GM21381 (cell line): ENCODE results near the gene DNAJC15.
"Not testable (repeated sequence)": the region's sequence is repeated elsewhere in the genome, so short reads cannot be mapped to it uniquely, and the experiment has no call there.

Experiments
- ATAC-seq: cut with Tn5 transposase; IDR thresholded peaks from one replicate; pipeline ENCODE4 v1.9.1; 2021; ENCODE audit warnings: mild to moderate bottlenecking, moderate library complexity; ENCODE audit not compliant: unreplicated experiment

DNAJC15 gene

DNA sequence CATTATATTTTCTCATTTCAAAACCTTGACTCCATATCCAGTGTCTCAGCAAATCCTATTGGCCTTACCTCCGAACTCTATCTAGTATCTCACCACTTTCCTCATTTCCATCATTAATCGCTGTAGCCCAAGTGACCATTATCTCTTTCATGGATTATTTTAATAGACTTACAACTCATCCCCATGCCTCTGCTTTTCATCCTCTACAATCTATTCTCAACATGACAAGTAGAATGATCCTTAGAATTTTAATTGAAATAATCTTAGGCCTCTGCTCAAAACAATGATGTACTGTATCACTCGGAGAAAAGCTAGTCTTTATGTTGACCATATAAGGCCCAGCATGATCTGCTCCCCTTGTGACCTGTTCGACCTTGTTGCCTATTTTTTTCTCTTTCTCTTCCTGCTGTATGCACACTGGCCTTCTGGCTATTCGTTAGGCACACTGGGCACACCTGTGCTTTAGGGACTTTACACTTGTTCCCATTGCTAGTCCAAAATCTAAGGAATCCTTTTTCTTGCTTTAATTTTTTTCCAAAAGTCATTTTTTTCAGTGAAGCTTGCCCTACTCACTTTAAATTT, 21.4 kb downstream of the DNAJC15 start:
- ATAC-seq, result peak; percentile 30

DNA sequence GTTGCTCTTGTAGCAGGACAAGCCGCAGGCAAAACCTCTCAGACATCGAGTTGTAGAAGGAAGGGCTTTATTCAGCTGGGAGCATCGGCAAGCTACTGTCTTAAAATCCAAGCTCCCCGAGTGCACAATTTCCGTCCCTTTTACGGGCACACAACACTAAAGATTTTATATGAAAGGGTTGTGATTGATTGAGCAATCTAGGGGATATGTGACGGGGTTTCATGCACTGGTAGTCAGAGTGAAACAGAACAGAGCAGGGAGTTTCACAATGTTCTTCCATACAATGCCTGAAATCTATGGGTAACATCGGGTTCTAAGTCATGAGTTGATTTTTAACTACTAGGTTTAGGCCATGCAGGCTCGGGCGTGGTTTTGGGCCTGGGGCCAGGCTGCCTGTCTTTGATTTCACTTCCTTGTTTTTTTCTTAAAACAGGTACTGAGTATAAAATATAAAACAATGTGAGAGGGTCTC, 22.0 kb downstream of the DNAJC15 start:
- ATAC-seq, result not testable (repeated sequence)

DNA sequence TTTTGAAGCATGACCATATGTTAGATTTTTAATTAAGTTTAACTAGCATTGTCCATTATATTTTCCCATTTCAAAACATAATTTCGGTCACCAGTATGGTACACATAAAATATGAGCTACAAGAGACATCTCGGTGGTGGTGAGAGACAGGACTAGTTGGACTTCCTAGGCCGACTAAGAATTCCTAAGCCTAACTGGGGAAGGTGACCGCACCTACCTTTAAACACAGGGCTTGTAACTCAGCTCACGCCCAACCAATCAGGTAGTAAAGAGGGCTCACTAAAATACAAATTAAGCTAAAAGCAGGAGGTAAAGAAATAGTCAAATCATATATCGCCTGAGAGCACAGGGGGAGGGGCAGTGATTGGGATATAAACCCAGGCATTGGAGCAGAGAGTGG, 22.9 kb downstream of the DNAJC15 start:
- no peak for ATAC-seq

DNA sequence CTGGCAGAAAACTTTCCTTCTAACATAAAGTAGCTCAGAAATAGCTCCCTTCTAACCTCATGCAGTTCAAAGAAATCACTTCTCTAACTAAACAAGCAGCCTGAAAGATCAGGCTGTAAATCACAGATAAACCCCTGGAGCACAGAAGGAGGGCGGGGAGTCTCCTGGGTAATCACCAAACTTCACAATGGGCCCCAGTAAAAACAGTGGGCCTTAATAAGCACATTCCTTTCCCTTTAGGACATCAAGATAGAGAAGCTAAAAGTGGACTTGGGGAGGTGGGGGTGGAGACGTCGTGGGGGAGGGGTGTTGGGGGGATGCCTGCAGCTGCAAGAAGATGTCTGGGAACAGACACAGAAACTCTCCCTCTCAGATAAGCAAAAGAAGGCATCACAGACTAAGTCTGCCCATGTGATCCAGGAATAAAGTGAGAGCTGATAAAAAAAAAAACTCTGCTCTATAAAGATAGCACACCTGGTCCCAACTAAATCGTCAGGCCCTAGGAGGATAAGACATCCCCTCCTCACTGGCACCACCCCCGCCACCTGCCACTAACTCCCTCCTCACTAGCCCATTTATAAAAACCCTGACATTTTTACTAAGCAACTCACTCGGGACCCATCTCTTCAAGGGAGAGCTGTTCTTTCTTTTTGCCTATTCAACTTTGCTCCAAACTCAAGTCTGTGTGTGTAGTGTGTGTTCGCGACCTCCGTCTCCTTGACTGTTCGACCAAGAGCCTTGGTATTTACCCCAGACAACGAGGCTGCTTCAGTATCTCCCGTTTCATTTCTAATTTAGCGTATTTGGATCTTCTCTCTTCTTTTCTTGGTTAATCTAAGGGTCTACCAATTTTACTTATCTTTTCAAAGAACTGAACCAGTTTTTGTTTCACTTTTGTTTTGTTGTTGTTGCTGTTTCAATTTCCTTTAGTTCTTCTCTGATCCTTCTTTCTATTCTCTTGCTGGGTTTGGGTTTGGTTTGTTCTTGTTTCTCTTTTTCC, 31.7 kb downstream of the DNAJC15 start:
- peak; percentile 54 for ATAC-seq

DNA sequence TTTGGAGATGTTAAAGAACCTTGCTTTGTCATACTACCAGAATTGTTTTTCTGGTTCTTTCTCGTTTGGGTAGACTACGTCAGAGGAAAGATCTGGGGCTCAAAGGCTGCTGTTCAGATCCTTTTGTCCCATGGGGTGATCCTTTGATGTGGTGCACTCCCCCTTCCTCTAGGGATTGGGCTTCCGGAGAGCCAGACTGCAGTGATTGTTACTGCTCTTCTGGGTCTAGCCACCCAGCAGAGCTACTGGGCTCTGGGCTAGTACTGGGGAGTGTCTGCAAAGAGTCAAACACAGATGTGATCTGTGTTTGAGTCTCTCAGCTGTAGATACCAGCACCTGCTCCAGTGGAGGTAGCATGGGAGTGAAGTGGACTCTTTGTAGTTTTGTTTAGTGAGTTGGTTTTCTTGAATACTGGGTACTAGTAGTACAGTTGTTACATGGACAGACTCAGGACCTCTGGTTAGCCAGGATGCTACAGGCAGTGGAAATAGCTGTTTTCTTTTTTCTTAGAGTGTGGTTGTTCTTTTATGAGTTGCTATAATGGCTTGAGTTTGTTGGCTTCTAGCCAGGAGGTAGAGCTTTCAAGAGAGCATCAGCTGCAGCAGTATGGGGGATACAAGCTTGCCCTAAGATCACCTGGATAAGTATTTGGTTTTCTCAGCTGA, 34.4 kb downstream of the DNAJC15 start:
- ATAC-seq, result no peak

DNA sequence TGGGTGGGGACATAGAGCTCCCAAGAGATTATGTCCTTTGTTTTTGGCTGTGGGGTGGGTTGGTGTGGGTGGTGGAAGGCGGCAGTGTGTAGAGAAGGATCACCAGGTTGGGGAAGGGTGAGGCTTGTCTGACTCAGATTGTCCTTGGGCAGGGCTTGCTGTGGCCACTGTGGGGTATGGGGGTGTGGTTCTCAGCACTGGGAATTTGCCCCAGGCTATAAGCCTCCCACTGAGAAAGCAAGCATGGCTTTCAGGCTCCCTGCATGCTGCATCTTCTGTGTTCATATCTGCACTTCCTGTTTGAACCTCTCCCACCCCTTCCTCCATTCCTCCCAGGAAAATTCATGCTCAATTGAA, 34.9 kb downstream of the DNAJC15 start:
- no peak for ATAC-seq

DNA sequence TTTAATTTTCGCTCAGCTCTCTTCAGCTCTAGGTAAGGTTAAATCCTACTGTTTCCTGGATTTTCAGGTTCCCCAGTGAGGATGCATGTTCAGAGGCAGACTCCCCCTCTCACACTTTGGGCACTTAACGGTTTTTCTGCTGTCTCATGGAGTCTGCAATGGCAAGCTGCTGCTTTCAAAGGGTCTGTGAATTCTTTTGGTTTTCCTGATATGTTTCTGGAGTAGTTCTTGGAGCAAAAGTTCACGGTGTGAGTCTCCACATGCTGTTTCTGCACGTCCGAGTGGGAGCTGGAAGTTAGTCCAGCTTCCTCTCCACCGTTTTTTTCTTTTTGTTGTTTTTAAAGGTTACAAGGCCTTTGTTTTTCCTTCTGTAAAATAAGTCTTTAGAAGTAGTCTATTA, 35.4 kb downstream of the DNAJC15 start:
- no peak for ATAC-seq

DNA sequence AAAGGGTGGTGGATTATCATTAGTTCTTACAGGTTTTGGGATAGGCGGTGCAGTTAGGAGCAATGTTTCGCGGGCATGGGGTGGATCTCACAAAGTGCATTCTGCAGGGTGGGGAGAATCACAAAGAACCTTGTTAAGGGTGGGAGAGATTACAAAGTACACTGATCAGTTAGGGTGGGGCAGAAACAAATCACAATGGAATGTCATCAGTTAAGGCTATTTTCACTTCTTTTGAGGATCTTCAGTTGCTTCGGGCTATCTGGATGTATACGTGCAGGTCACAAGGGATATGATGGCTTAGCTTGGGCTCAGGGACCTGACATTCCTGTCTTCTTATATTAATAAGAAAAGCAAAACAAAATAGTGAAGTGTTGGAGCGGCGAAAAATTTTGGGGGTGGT, 36.4 kb downstream of the DNAJC15 start:
- ATAC-seq, result not testable (repeated sequence)

DNA sequence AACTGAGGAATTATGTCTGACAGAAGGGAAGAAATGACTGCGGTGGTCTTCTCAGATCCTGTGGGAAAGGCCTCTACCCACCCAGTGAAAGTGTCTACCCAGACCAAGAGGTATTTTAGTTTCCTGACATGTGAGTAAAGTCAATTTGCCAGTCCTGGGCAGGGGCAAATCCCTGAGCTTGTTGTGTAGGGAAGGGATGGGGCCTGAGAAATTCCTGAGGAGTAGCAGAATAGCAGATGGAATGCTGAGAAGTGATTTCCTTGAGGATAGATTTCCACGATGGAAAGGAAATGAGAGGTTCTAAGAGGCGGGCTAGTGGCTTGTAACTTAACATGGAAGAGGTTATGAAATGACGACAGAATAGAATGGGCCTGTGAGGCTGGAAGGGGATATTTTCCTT, 37.4 kb downstream of the DNAJC15 start:
- ATAC-seq, result not testable (repeated sequence)

DNA sequence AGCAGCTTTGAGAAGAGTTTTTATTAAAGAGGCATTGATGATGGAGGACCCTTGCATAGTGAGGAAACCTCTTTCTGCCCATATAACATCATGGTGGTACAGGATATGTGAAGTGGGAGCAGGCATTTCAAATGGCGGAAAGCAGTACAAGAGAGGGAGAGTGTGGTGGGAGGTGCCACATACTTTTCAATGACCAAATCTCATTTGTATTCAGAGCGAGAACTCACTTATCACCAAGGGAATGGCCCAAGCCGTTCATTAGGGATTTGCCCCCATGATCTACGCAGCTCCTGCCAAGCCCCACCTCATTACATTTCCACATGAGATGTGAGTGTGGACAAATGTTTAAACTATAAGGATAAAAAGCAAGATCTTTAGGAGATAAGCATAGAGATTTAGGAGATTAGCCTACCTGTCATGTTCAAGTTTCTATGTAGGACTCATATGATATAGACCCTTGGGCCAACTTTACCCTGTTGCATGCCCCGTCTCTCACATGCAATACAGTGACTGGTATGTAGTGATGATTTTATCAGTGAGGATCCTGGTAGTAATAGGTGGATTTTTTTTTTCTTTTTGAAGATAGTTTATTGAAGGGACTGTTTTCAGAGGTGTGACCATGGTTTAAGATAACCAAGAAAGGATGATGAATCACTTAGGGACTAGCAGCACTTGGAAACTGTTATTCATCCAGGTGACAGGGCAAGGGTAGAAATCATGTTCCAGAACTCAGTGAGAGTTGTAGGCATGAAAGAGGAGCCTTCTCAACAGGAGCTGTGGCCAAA, 38.3 kb downstream of the DNAJC15 start:
- ATAC-seq, result no peak

DNA sequence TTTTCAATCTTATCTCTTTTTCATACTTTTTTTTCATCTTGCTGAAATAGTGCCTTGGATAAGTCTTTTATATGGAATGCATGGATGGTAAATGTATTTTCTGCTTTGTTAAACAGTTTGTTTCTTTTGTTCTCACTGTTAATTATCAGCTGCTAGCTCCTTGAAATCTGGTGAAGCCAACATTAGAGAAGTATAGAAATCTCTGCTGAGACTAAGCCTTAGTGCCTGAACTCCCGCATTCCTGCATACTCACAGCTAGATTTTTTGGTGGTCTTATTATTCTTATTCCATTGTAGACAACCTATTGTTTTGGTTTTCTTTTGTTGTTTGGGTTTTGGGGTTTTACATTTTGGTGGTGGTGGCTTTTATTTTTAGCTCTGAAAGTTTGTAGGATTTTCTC, 48.4 kb downstream of the DNAJC15 start:
- no peak for ATAC-seq

DNA sequence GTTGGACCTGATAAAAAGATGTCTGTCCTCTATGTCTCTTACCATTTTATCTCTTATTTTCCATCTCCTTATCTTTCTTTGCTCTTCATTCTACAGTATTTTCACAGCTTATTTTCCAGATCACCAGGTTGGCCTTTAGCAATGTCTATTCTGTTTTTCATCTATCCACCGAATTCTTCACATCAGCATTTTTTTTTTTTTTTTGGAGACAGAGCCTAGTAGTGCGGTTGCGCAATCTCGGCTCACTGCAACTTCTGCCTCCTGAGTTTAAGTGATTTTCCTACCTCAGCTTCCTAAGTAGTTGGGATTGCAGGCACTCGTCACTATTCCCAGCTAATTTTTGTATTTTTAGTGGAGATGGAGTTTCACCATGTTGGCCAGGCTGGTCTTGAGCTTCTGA, 49.0 kb downstream of the DNAJC15 start:
- no peak for ATAC-seq

DNA sequence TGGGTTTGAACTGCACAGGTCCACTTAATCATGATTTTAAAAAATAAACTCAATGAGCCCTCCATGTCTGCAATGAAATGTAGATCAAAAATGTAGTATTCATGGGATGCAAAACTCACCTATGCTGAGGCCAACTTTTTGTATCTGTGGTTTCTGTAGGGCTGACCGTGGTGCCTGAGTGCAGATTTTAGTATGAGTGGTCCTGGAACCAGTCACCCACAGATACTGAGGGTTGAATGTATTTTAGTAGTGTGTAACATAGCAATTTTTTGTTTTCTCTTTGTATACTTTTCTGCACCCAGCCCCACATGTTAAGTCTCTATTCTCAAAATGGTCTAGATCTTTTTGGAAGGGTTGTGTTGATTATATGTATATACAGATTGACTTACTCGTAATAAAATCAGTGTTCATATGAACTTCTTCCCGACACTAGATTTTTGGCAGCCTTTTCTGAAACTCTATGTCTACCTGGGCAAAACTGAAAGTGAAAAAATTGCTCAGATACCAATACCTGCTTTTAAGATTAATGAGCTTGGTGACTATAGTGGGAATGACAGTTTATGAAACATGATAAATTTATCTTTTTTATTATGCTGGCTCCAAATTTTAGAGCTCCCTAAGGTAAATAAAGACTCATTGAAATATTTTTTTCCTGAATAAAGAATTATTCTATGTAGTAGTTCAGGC, 51.6 kb downstream of the DNAJC15 start:
- peak; percentile 73 for ATAC-seq

DNA sequence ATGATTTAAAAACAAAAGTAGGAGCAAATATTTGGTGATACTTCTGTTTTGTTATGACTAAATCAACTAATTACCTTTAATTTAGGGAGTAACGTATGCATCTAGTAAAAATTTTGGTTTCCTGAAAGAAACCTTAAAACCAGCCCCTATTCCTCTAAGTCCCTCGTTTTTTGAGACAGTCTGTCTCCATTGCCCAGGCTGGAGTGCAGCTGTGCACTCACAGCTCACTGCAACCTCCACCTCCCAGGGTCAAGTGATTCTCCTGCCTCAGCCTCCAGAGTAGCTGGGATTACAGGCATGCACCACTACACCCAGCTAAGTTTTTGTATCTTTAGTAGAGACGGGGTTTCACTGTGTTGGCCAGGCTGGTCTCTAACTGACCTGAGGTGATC, 52.1 kb downstream of the DNAJC15 start:
- ATAC-seq, result peak; percentile 7

DNA sequence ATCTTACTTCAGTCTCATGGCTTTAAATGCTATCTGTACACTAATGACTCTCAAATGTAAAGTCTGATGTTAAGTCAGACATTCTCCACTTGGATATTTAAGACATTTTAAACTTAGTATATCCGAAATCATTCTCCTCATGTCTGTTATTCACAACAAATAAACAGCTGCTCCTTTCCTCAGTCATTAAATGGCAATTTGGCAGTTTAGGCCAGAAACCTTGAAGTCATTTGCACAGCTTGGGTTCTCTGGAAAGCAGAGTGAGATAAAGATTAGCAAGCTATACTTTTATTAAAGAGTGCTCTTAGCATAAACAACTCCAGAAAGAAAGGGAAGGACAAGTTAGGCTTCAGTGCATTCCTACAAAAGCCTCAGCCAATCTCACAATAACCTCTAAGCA, 53.7 kb downstream of the DNAJC15 start:
- no peak for ATAC-seq

DNA sequence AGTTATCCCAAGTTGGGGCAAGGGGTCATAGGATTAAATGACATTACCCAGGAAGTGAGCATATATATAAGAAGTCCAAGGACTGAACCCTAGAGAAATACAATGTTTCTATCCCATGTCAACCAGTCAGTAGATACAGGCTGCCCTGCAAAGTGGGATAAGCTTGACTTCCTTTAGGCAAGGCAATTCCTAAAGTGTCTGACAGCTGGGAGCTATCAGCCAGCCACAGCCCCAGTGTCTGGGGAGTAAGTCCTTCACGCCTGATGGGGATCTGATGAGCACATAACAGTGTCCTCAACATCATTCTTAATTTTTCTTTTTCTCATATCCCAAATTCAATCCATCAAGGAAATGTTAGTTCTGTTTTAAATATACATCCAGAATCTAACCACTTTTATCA, 54.1 kb downstream of the DNAJC15 start:
- no peak for ATAC-seq

DNA sequence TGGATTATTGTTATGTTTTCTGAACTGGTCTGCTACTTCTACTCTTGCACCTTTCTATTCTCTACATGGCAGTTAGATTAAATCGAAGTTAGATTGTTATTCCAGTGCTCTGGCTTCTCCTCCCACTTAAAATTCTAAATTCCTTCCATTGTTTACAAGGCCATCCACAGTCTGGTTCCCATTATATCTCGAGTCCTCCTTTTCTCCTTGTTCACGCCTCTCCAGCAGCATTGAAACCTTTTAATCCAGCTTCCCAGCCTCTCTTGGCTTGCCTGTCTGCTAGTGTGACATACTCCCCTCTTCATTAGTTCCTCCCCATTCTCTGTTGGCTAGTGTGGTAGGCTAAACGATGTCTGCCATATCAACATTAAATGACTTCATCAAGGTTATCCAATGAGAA, 54.5 kb downstream of the DNAJC15 start:
- no peak for ATAC-seq

DNA sequence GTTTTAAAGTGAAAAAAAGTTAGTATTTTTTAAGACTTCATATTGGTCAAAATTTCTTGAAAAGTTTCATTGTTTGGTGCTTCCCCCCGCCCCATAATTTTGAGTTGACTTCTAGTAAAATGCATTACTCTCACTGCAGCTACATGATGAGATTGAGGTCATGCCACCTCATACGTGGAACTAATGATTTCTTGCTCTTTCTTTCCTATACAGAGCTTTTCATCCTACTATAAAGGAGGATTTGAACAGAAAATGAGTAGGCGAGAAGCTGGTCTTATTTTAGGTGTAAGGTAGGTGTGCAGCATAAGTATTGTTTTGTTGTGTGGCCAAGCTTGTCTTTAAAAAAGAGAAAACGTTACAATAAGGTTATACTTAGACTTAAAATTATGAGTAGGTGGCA, 55.0 kb downstream of the DNAJC15 start:
- ATAC-seq, result no peak

DNA sequence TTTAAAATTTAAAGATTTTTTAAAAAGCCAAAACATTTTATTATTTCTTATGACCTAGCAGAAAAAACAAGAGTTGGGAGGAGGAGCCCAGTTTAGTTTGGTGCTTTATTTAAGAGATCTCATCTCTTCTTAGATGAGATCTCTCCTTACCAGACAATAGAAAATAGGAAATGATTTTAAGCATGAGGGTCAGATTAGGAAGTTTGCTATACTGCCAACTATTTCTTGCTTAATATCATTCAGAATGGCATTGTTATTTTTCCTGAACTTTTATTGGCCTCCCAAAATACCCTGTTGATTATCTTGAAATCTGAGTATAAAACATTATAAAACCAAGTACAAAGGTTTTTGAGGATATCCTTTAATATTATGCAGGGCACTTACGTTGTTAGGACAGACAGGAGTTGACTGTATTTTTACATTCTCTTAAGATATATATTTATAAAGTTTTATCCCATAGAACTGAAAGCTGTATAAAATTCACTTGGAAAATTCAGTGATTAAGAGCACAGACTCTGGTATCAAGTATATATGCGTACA, 56.1 kb downstream of the DNAJC15 start:
- ATAC-seq, result no peak

DNA sequence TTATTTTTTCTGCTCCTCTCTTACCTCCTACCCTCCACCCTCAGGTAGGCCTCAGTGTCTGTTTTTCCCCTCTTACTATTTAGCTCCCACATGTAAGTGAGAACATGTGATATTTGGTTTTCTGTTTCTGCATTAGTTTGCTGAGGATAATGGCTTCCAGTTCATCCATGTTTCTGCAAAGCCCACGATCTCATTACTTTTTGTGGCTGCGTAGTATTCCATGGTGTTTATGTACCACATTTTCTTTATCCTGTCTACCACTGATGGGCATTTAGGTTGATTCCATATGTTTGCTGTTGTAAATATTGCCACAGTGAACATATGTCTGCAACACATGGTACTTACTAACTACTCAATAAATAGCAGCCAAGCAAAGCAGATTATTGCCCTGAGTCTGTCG, 56.8 kb downstream of the DNAJC15 start:
- no peak for ATAC-seq
